BE2C (cell line): Measurements from ENCODE around the gene LGALS8.
A peak's percentile ranks its signal among the peaks of the same experiment; 100 is the strongest.

Experiments used
- DNase-seq: peaks from one replicate; pipeline ENCODE4 v3.0.0-alpha.2; 2020
- H3K27me3 ChIP-seq: fragments of 250-450 bp; sonication (Bioruptor Pico); 2 replicates; pipeline ENCODE4 v1.5.1; 2020; ENCODE audit warnings: mild to moderate bottlenecking
- H3K36me3 ChIP-seq: fragments of 250-450 bp; sonication (Bioruptor Pico); 2 replicates; pipeline ENCODE4 v1.5.1; 2020; ENCODE audit warnings: mild to moderate bottlenecking
- H3K4me1 ChIP-seq: fragments of 250-450 bp; sonication (Bioruptor Pico); 2 replicates; pipeline ENCODE4 v1.5.1; 2020
- H3K4me3 ChIP-seq: 2 replicates; pipeline ENCODE4 v1.5.1; 2011; ENCODE audit warnings: low read depth, low read length
- H3K9me3 ChIP-seq: fragments of 250-450 bp; sonication (Bioruptor Pico); 2 replicates; pipeline ENCODE4 v1.5.1; 2020
- TF ChIP-seq, protein P1 (sequence below): IDR thresholded peaks from 2 replicates; pipeline ENCODE4 v1.5.1; 2012; ENCODE audit warnings: mild to moderate bottlenecking, low read depth, low read length

Gene LGALS8

DNA sequence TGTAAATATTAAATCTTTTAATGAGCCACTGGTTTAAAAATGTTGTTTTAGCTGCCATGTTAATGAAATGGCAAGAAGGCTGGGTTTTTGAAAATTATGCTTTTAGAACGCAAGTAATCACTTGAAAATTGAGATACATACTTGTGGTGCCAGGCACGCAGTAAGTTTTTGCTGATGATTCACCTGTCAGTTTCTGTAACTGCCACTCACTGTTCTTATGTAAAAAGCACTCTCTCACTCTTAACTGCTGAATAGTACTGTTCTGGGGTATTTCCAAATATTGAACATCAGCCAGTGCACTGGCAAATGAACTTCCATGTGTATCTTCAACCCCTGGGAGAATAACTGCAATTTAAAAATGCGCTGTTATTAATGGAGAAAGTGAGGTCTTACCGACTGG, 17.9 kb downstream of the LGALS8 start:
- Histone ChIP-seq H3K36me3 (peaks cover 20% of the 10 kb centered on the region), H3K9me3 (no peaks in the 10 kb centered on the region), H3K27me3 (no peaks in the 10 kb centered on the region), H3K4me3 (no peak overlapping the region), H3K4me1 (no peaks in the 10 kb centered on the region)
- DNase-seq = no peak
- TF ChIP-seq, protein P1, sequence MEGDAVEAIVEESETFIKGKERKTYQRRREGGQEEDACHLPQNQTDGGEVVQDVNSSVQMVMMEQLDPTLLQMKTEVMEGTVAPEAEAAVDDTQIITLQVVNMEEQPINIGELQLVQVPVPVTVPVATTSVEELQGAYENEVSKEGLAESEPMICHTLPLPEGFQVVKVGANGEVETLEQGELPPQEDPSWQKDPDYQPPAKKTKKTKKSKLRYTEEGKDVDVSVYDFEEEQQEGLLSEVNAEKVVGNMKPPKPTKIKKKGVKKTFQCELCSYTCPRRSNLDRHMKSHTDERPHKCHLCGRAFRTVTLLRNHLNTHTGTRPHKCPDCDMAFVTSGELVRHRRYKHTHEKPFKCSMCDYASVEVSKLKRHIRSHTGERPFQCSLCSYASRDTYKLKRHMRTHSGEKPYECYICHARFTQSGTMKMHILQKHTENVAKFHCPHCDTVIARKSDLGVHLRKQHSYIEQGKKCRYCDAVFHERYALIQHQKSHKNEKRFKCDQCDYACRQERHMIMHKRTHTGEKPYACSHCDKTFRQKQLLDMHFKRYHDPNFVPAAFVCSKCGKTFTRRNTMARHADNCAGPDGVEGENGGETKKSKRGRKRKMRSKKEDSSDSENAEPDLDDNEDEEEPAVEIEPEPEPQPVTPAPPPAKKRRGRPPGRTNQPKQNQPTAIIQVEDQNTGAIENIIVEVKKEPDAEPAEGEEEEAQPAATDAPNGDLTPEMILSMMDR = no peak

DNA sequence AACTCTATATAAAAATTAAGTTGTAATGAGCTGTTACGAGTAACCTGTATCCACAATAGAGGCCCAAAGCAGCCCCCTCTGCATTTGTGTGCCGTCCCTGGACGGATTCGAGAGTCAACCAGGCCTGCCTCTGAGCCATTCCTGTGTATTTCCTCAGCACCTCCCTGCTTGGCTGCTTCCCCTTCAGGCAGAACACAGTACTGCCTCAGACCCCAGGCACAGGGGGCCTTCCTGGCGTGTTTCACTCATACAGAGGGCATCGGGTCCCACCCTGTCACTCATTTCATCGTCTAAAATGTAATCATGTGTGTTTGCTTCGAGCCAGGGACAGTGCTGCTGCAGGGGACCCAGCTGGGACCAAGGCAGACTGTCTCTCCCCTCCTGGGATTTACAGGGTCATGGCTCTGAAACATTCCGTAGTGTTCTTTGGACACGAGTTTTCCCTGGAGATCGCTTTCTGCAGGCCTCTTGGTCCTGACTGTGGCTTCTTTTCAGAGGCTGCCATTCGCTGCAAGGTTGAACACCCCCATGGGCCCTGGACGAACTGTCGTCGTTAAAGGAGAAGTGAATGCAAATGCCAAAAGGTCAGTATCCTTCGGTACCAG, 19.4 kb downstream of the LGALS8 start:
- peak; percentile 24 for DNase-seq

DNA sequence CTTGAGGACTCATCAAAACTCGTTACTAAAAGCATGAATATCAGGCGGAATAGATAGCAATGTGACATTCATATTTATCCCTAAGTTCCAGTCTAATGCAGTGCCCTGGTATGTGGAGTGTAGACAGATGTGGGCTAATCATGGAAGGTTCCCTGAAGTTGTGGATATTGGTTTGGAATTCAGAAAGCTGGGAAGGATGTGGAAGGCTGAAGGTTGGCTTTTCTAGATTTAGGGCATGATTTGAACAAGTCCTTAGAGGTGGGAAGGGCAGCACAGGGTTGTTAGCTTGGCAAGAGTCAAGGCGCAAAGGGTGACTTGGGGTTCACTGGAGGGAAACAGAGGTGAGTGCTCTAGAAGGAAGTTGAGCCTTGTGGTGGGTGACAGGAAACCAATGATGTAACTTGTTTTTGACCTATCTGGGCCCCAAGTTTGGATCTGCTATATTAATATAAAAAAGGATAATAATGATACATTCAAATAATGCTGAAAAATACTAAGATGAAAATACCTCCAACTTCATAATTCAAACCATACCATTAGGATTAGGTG, 21.9 kb downstream of the LGALS8 start:
- Histone ChIP-seq H3K36me3 (peaks cover 58% of the 10 kb centered on the region), H3K4me3 (no peak overlapping the region), H3K27me3 (no peaks in the 10 kb centered on the region), H3K4me1 (no peaks in the 10 kb centered on the region), H3K9me3 (no peaks in the 10 kb centered on the region)
- TF ChIP-seq, protein P1 = no peak
- DNase-seq = no peak

More for the DNA sequence above, 19.4 kb downstream of the LGALS8 start:
- H3K27me3 ChIP-seq = no peaks in the 10 kb centered on the region
- H3K36me3 ChIP-seq = peaks cover 33% of the 10 kb centered on the region
- H3K9me3 ChIP-seq = no peaks in the 10 kb centered on the region
- H3K4me1 ChIP-seq = no peaks in the 10 kb centered on the region
- H3K4me3 ChIP-seq = no peak overlapping the region
- TF ChIP-seq, protein P1 = peak; percentile 42; the same call in 1 of the 2 replicates

DNA sequence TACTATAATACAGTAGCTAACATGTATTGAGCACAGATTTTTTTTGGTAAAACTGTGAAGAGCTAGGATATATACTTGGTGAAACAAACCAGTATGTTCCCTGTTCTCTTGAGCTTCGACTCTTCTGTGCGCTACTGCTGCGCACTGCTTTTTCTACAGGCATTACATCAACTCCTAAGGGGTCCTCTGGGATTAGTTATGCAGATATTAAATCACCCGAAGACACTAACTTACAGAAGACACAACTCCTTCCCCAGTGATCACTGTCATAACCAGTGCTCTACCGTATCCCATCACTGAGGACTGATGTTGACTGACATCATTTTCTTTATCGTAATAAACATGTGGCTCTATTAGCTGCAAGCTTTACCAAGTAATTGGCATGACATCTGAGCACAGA, 24.7 kb downstream of the LGALS8 start:
- Histone ChIP-seq H3K4me3 (no peak overlapping the region), H3K4me1 (no peaks in the 10 kb centered on the region), H3K27me3 (no peaks in the 10 kb centered on the region), H3K36me3 (peaks cover 77% of the 10 kb centered on the region), H3K9me3 (no peaks in the 10 kb centered on the region)
- TF ChIP-seq, protein P1 = no peak
- no peak for DNase-seq

DNA sequence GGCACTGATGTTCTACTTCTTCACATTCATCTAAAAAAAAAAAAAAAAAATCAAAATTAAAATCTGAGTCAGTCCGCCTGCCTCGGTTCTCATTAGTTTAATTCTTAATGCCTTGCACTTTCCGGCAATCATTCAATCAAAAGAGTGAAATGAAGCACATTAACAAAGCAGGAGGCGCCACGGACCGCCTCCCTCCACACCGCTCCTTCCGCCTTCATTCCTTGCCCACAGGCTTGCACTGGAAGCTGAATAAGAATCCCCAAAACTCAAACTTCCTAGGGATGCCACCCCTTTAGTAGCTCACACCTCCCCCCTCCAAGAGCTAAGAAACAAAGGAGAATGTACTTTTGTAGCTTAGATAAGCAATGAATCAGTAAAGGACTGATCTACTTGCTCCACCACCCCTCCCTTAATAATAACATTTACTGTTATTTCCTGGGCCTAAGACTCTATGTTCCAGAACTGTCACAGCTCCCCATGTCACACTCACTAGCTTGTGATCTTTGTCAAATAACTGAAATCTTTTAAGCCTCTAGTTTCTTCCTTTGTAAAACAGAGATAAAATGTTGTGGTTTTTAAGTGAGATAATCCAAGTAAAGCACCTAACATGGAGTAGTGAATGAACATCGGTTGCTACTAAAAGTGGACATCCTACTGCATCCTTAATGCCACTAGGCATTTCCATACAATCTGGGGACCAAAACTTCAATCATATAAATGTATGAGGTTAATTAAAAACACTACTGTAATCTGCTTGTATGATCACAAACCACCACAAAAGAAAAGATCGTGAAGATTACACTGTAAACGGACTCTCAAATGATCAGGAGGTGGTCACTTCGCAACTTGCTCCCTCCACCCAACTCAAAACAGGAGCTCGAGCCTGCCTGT, 27.4 kb downstream of the LGALS8 start:
- Histone ChIP-seq H3K4me1 (no peaks in the 10 kb centered on the region), H3K4me3 (no peak overlapping the region), H3K9me3 (no peaks in the 10 kb centered on the region), H3K27me3 (no peaks in the 10 kb centered on the region), H3K36me3 (peaks cover 93% of the 10 kb centered on the region)
- TF ChIP-seq, protein P1 = no peak
- DNase-seq = no peak
